ENCODE data around the gene VRK3. TPM values are rescaled to one million over a fixed set of nuclear protein-coding genes. Genes with fewer than 3 reads are reported as not detected.
"Not testable (repeated sequence)": the region's sequence is repeated elsewhere in the genome, so short reads cannot be mapped to it uniquely, and the experiment has no call there.

Gene VRK3
- total and polyA plus RNA-seq, 5 donors: 15.6 to 27.1 (median 23.4) TPM

DNA sequence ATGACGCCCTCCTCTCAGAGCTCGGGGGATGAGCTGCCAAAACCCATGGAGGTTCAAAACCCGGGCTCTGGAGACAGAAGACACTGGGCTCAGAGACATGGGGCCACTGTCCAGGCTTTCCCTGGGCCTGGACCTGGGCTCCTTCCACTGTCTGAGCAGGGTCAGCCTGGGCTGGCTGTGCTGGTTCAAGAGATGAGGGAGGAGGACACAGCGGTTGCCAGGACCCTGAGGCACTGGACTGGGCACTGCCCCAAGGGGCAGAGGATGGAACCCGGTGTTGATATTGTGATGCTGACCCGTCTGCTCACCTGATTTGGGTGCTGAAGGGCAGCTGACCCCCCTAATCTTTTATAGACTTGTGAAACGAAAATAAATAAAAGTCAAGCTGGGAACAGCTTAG is 50.1 kb downstream of the VRK3 start:
- Histone ChIP-seq H3K4me1 (ENCODE audit: control insufficient read depth, insufficient read depth, low read length) (no peaks in the 10 kb centered on the region), H3K9me3 (ENCODE audit: control insufficient read depth, low read length) (no peaks in the 10 kb centered on the region), H3K27ac (ENCODE audit: low read length) (no peak overlapping the region), H3K27me3 (ENCODE audit: control insufficient read depth, insufficient read depth) (no peaks in the 10 kb centered on the region), H3K4me3 (ENCODE audit: low read length) (no peak overlapping the region)
- DNase-seq (peak in 1 of 3 donors; percentile 45), ATAC-seq (no peak)
- intact Hi-C loops (cut with DNase I): no loop called here
- WGBS: 78% methylated on average over 7 of the region's 7 CpGs

DNA sequence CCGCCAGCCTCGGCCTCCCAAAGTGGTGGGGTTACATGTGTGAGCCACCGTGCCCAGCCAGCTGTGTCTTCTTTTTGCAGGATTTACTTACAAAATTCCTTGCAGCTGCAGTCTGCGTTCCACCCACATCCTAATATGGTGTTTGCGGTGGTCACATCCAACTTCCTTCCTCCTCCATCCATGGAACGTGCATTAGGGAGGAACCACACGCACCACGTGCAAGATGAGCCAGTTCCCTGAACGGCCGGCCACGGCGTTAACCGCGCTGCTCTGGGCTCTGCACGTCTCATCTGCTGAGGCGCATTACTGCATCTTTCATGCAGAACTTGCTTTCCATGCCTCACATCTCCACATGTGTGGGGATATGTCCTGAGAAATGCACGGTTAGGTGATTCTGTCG is 51.2 kb downstream of the VRK3 start:
- DNase-seq (peak in 2 of 3 donors; percentile 39 to 64), ATAC-seq (no peak)
- H3K4me3 ChIP-seq (ENCODE audit: low read length): no peak overlapping the region
- intact Hi-C loops (cut with DNase I): no loop called here
- H3K9me3 ChIP-seq (ENCODE audit: control insufficient read depth, low read length): no peaks in the 10 kb centered on the region
- H3K27ac ChIP-seq (ENCODE audit: low read length): no peak overlapping the region
- 85% methylated on average over 18 of the region's 18 CpGs for WGBS
- no peaks in the 10 kb centered on the region for H3K27me3 ChIP-seq (ENCODE audit: control insufficient read depth, insufficient read depth)
- H3K4me1 ChIP-seq (ENCODE audit: control insufficient read depth, insufficient read depth, low read length): no peaks in the 10 kb centered on the region

- intact Hi-C loops (cut with DNase I): no loop called here
- H3K27ac ChIP-seq (ENCODE audit: low read length): no peak overlapping the region
- DNase-seq: no peak
- 85% methylated on average over 6 of the region's 6 CpGs for WGBS
- H3K4me3 ChIP-seq (ENCODE audit: low read length): no peak overlapping the region
- H3K9me3 ChIP-seq (ENCODE audit: control insufficient read depth, low read length): no peaks in the 10 kb centered on the region
- H3K4me1 ChIP-seq (ENCODE audit: control insufficient read depth, insufficient read depth, low read length): no peaks in the 10 kb centered on the region
- ATAC-seq: no peak
- H3K27me3 ChIP-seq (ENCODE audit: control insufficient read depth, insufficient read depth): no peaks in the 10 kb centered on the region
Measured at GRCh38 chr19:49972841-49973240, 52.3 kb downstream of the VRK3 start.

- H3K27me3 ChIP-seq (ENCODE audit: control insufficient read depth, insufficient read depth): no peaks in the 10 kb centered on the region
- no peaks in the 10 kb centered on the region for H3K9me3 ChIP-seq (ENCODE audit: control insufficient read depth, low read length)
- peak in 1 of 3 donors; percentile 70 for DNase-seq
- H3K27ac ChIP-seq (ENCODE audit: low read length): no peak overlapping the region
- H3K4me3 ChIP-seq (ENCODE audit: low read length): no peak overlapping the region
- ATAC-seq: no peak
- intact Hi-C loops (cut with DNase I): no loop called here
- WGBS: 60% methylated on average over 12 of the region's 12 CpGs
- no peaks in the 10 kb centered on the region for H3K4me1 ChIP-seq (ENCODE audit: control insufficient read depth, insufficient read depth, low read length)
Measured at GRCh38 chr19:49971991-49972411, 53.2 kb downstream of the VRK3 start.

- peak; percentile 59 to 61 for ATAC-seq
- DNase-seq; H3K27ac ChIP-seq (ENCODE audit: low read length); H3K27me3 ChIP-seq (ENCODE audit: control insufficient read depth, insufficient read depth); H3K4me1 ChIP-seq (ENCODE audit: control insufficient read depth, insufficient read depth, low read length); intact Hi-C loops (cut with DNase I); H3K9me3 ChIP-seq (ENCODE audit: control insufficient read depth, low read length); H3K4me3 ChIP-seq (ENCODE audit: low read length): not testable (repeated sequence)
- WGBS: 15% methylated on average over 4 of the region's 9 CpGs
Measured at GRCh38 chr19:49969355-49969754, 55.8 kb downstream of the VRK3 start.

DNA sequence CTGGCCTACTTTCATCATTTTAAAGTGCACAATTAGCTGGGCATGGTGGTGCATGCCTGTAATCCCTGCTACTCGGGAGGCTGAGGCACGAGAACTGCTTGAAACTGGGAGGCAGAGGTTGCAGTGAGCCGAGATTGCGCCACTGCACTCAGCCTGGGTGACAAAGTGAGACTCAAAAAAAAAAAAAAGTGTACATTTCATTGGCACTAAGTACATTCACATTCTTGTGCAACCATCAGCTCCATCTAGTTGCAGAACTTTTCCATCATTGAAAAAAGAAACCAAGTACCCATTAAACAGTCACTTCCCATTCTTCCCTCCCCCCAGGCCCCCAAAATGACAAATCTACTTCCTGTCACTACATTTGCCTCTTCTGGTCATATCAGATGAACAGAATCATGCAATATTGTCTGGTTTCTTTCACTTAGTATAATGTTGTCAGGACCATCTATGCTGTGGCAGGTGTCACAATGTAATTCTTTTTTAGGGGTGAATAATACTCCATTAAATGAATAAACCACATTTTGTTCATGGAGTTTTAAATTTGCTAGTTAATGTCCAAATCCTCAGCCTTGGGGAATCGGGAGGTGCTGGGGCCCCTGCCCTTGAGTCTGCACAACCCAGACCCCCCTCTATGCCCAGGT is 56.8 kb downstream of the VRK3 start:
- no peaks in the 10 kb centered on the region for H3K9me3 ChIP-seq (ENCODE audit: control insufficient read depth, low read length)
- H3K27ac ChIP-seq (ENCODE audit: low read length): no peak overlapping the region
- no peaks in the 10 kb centered on the region for H3K27me3 ChIP-seq (ENCODE audit: control insufficient read depth, insufficient read depth)
- DNase-seq (peak in 1 of 3 donors; percentile 67), ATAC-seq (no peak)
- intact Hi-C loops (cut with DNase I): no loop called here
- no peaks in the 10 kb centered on the region for H3K4me1 ChIP-seq (ENCODE audit: control insufficient read depth, insufficient read depth, low read length)
- WGBS: 73% methylated on average over 5 of the region's 5 CpGs
- H3K4me3 ChIP-seq (ENCODE audit: low read length): no peak overlapping the region

DNA sequence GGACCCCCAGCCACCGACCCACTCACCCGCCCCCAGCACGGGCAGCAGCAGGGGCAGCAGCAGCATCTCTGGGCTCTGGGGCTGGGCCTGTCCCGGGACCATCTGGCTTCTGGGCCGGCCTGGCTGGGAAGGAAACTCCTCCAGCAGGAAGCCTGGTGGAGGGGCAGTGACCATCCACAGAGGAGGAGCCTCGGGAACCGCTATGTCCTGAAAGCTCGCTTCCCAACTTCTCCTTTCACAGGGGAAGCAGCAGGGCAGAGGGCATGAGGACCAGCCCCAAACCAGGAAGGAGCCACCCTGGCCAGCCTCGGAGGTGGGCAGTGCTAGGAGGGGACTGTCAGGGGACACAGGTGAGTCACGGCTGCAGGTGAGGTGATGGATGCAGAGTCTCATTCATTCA is 64.2 kb downstream of the VRK3 start, which contains the start of gene SIGLEC11:
Gene SIGLEC11 (minus strand): TSS at position 193 of the 400 bp plus-strand sequence. CDS start 91 bp downstream, at position 102.
- H3K27ac ChIP-seq (ENCODE audit: low read length); H3K4me1 ChIP-seq (ENCODE audit: control insufficient read depth, insufficient read depth, low read length); DNase-seq; intact Hi-C loops (cut with DNase I); H3K9me3 ChIP-seq (ENCODE audit: control insufficient read depth, low read length); H3K27me3 ChIP-seq (ENCODE audit: control insufficient read depth, insufficient read depth); H3K4me3 ChIP-seq (ENCODE audit: low read length): not testable (repeated sequence)
- ATAC-seq: peak; percentile 47 to 53
- WGBS: 40% methylated on average over 6 of the region's 10 CpGs

DNA sequence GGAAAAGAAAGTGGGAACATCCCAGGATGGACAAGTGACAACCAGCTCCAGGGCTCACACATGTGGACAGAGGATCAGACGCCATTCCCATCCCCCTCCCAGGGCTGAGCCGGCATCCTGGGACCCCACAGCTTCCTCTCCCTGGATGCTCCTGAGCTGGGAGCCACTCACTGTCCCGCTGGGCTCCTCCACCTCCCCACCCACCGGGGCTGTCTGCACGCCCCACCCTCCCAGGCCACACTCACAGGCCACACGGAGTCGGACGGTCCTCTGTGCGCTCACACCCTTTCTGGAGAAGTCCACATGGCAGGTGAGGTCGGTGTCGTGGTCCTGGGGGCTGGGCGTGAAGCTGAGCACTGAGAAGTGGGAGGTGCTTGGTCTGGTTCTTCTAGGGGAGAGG is 65.3 kb downstream of the VRK3 start:
- H3K4me3 ChIP-seq (ENCODE audit: low read length); intact Hi-C loops (cut with DNase I); H3K9me3 ChIP-seq (ENCODE audit: control insufficient read depth, low read length); H3K27me3 ChIP-seq (ENCODE audit: control insufficient read depth, insufficient read depth); H3K4me1 ChIP-seq (ENCODE audit: control insufficient read depth, insufficient read depth, low read length); DNase-seq; H3K27ac ChIP-seq (ENCODE audit: low read length): not testable (repeated sequence)
- peak in 1 of 2 donors; percentile 53 for ATAC-seq
- no CpG with 5 or more reads among the region's 12 CpGs for whole genome bisulfite sequencing

- H3K27me3 ChIP-seq (ENCODE audit: control insufficient read depth, insufficient read depth); ATAC-seq; H3K4me1 ChIP-seq (ENCODE audit: control insufficient read depth, insufficient read depth, low read length); H3K9me3 ChIP-seq (ENCODE audit: control insufficient read depth, low read length); H3K27ac ChIP-seq (ENCODE audit: low read length); intact Hi-C loops (cut with DNase I); DNase-seq; H3K4me3 ChIP-seq (ENCODE audit: low read length): not testable (repeated sequence)
- 63% methylated on average over 13 of the region's 13 CpGs for WGBS
Measured at GRCh38 chr19:49958596-49958995, 66.6 kb downstream of the VRK3 start.

DNA sequence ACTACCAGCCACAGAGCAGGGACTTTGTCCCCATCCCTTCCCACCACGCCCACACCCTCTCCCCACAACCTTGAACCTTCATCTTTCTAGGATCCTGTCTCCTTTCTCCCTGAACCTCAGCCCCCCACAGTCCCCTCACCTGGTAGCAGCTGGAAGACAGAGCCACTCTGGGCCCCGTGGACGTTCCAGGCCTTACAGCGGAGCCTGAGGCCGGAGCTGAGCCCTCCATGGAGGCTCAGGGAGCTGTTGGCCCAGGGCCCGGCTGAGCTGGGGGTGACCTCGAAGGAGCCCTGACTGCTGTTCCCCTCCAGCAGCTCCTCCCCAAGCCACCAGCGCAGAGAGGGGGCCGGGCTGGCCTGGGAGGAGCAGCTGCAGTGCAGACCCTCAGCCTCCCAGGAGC is 67.0 kb downstream of the VRK3 start:
- H3K4me3 ChIP-seq (ENCODE audit: low read length); H3K27ac ChIP-seq (ENCODE audit: low read length); intact Hi-C loops (cut with DNase I); H3K4me1 ChIP-seq (ENCODE audit: control insufficient read depth, insufficient read depth, low read length); H3K9me3 ChIP-seq (ENCODE audit: control insufficient read depth, low read length); DNase-seq; H3K27me3 ChIP-seq (ENCODE audit: control insufficient read depth, insufficient read depth): not testable (repeated sequence)
- ATAC-seq: peak in 1 of 2 donors; percentile 6
- 54% methylated on average over 9 of the region's 9 CpGs for WGBS

DNA sequence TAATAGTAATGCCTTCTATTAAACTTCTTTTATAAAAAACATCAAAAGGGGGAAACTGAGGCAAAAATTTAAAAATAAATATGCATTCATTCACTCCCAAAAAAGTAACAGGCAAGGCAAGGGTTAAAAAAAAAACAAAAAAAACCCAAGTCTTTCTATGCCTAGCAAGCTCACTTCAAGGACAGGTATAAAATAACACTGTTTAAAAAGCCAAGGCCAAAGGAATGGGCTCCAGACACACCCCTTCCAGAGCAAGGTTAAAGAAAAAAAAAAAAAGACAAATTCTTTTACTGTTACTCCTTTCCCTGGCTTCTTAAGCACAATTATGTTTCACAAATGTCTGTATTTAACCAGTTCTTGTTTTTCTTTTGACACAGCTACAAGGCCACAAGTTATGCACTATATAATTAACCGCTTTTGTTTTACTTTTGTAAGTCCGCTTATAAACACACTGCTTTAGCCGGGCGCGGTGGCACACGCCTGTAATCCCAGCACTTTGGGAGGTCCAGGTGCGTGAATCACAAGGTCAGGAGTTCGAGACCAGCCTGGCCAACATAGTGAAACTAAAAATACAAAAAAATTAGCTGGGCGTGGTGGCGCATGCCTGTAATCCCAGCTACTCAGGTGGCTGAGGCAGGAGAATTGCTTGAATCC is 67.8 kb downstream of the VRK3 start:
- ATAC-seq (no peak), DNase-seq (no peak)
- WGBS: 91% methylated on average over 10 of the region's 10 CpGs
- H3K4me3 ChIP-seq (ENCODE audit: low read length): no peak overlapping the region
- H3K27ac ChIP-seq (ENCODE audit: low read length): no peak overlapping the region
- no peaks in the 10 kb centered on the region for H3K27me3 ChIP-seq (ENCODE audit: control insufficient read depth, insufficient read depth)
- H3K4me1 ChIP-seq (ENCODE audit: control insufficient read depth, insufficient read depth, low read length): no peaks in the 10 kb centered on the region
- intact Hi-C loops (cut with DNase I): no loop called here
- H3K9me3 ChIP-seq (ENCODE audit: control insufficient read depth, low read length): no peaks in the 10 kb centered on the region
